Measurements from ENCODE around the gene ANKRD16.

Gene ANKRD16

DNA sequence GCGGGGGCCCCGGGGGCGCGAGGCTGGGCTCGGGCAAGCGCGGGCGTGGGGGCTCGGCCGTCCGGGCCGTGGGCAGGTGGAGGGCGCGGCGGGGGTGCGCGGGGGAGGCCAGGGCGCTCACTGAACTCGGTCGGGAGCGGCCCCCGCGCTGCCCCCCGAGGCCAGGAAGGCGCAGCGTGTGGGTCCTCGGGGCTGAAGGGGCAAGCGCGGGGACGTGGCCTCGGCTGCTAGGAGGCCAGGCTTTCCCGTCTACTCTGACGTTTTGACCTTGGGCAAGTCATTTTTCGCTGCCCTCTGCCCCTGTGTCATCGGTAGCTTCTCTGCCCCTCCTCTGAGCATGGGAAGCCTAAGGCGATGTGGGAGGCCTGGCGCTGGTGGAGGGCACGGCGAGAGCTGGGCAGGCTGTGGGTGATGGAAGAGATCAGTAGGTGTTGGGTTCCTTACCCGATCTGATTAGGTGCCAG is 791 bp upstream of the ANKRD16 start:
- H4K8ac ChIP-seq (ENCODE audit: low read depth, low read length): no peak overlapping the region

DNA sequence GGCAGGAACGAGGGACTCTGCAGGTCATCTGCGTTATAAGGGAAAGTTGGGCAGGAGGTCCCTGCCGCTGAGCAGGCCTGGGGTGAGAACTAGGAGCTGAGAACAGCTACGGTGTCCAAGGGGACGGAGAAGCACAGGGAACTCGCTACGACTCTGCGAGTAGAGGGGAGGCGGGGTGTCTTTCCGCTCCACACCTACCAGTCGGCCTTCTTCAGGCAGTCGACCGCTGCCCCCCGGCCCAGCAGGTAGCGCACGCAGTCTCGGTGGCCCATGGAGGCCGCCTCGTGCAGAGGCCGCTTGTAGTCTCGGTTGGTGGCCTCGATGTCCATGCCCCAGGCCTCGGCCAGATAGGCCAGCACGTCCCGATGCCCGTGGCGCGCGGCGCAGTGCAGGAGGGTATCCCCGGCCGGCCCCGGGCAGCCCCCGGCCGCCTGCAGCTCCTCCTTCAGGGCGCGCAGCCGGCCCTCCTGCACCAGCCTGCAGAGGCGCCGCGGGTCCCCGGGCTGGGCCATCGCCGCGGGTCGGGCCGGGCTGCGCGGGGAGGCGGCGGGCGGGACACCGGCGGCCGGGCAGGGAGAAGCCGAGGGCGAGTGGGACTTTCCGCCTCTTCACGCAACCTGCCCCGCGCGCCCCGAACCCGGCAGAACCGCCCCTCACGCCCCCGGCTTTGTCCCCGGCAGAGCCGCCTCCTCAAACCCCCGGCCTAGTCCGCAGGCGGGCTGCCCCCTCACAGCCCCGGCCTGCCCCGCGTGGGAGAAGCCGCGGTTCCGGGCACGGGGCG is 660 bp downstream of the ANKRD16 start:
- Histone ChIP-seq H2AK5ac (ENCODE audit: low read depth, low read length) (peak overlapping the region; percentile 57), H3K14ac (ENCODE audit: low read length) (peak overlapping the region; percentile 97), H3K27ac (replicated peaks; ENCODE audit: low read length) (peak overlapping the region; percentile 54), H3K4me2 (ENCODE audit: insufficient read depth, low read length, poor library complexity, severe bottlenecking) (peak overlapping the region; percentile 96), H2BK12ac (ENCODE audit: low read length) (no peak overlapping the region), H3K18ac (ENCODE audit: low read length) (peak overlapping the region; percentile 96), H2AFZ (ENCODE audit: low read length) (peak overlapping the region; percentile 98), H3K27me3 (ENCODE audit: control insufficient read depth in 3 of 3, insufficient read depth in 3 of 3, low read depth in 1 of 3, low read length in 3 of 3) (no peaks in the 10 kb centered on the region), H4K91ac (ENCODE audit: low read depth, low read length, poor library complexity) (peak overlapping the region; percentile 87), H3K79me1 (ENCODE audit: low read depth, low read length) (peaks cover 6% of the 10 kb centered on the region), H4K8ac (ENCODE audit: low read depth, low read length) (no peak overlapping the region), H2BK15ac (ENCODE audit: low read length) (no peak overlapping the region), H3K9me3 (replicated peaks in 1 of 2; ENCODE audit: control insufficient read depth in 2 of 2, insufficient read depth in 1 of 2, low read depth in 1 of 2, low read length in 2 of 2) (no peaks in the 10 kb centered on the region), H2BK120ac (ENCODE audit: low read depth, low read length) (no peak overlapping the region), H3K4ac (ENCODE audit: low read length) (peak overlapping the region; percentile 31), H3K9ac (ENCODE audit: low read depth, low read length, poor library complexity) (peak overlapping the region; percentile 98), H3K36me3 (replicated peaks in 1 of 2; ENCODE audit: control insufficient read depth in 2 of 2, insufficient read depth in 2 of 2, low read length in 2 of 2) (peaks cover 9 to 64% of the 10 kb centered on the region in 2 donors), H3K23ac (ENCODE audit: low read depth, low read length, poor library complexity) (peak overlapping the region; percentile 95), H2BK5ac (ENCODE audit: low read length) (peak overlapping the region; percentile 49), H3K4me1 (ENCODE audit: control insufficient read depth in 2 of 2, insufficient read depth in 1 of 2, low read depth in 1 of 2, low read length in 2 of 2) (peaks cover 8 to 11% of the 10 kb centered on the region in 2 donors), H3K4me3 (ENCODE audit: low read length in 2 of 2) (peak overlapping the region; percentile 92 to 97)
- peak; percentile 61 for DNase-seq (ENCODE audit: low spot score)
- WGBS, 2 donors (ENCODE audit: extremely low coverage in 2 of 2, insufficient read length in 2 of 2, insufficient replicate concordance in 1 of 2): no CpG with 5 or more reads among the region's 80 CpGs

More for the DNA sequence above, 791 bp upstream of the ANKRD16 start:
- Histone ChIP-seq H3K9ac (ENCODE audit: low read depth, low read length, poor library complexity) (peak overlapping the region; percentile 94), H2BK5ac (ENCODE audit: low read length) (peak overlapping the region; percentile 45), H3K27me3 (ENCODE audit: control insufficient read depth in 3 of 3, insufficient read depth in 3 of 3, low read depth in 1 of 3, low read length in 3 of 3) (no peaks in the 10 kb centered on the region), H2BK12ac (ENCODE audit: low read length) (no peak overlapping the region), H3K14ac (ENCODE audit: low read length) (no peak overlapping the region), H2AK5ac (ENCODE audit: low read depth, low read length) (peak overlapping the region; percentile 50), H3K79me1 (ENCODE audit: low read depth, low read length) (peaks cover 8% of the 10 kb centered on the region), H2AFZ (ENCODE audit: low read length) (peak overlapping the region; percentile 82), H3K27ac (replicated peaks; ENCODE audit: low read length) (no peak overlapping the region), H3K9me3 (replicated peaks in 1 of 2; ENCODE audit: control insufficient read depth in 2 of 2, insufficient read depth in 1 of 2, low read depth in 1 of 2, low read length in 2 of 2) (no peaks in the 10 kb centered on the region), H2BK15ac (ENCODE audit: low read length) (peak overlapping the region; percentile 42), H3K36me3 (replicated peaks in 1 of 2; ENCODE audit: control insufficient read depth in 2 of 2, insufficient read depth in 2 of 2, low read length in 2 of 2) (peaks cover 11 to 66% of the 10 kb centered on the region in 2 donors), H3K23ac (ENCODE audit: low read depth, low read length, poor library complexity) (peak overlapping the region; percentile 98), H2BK120ac (ENCODE audit: low read depth, low read length) (no peak overlapping the region), H3K4me1 (ENCODE audit: control insufficient read depth in 2 of 2, insufficient read depth in 1 of 2, low read depth in 1 of 2, low read length in 2 of 2) (peaks cover 8 to 11% of the 10 kb centered on the region in 2 donors), H3K4ac (ENCODE audit: low read length) (peak overlapping the region; percentile 6), H3K4me3 (ENCODE audit: low read length in 2 of 2) (peak overlapping the region; percentile 92 to 95), H3K4me2 (ENCODE audit: insufficient read depth, low read length, poor library complexity, severe bottlenecking) (peak overlapping the region; percentile 81), H3K18ac (ENCODE audit: low read length) (peak overlapping the region; percentile 93), H4K91ac (ENCODE audit: low read depth, low read length, poor library complexity) (no peak overlapping the region)
- no CpG with 5 or more reads among the region's 40 CpGs for WGBS, 2 donors (ENCODE audit: extremely low coverage in 2 of 2, insufficient read length in 2 of 2, insufficient replicate concordance in 1 of 2)
- no peak for DNase-seq (ENCODE audit: low spot score)

DNA sequence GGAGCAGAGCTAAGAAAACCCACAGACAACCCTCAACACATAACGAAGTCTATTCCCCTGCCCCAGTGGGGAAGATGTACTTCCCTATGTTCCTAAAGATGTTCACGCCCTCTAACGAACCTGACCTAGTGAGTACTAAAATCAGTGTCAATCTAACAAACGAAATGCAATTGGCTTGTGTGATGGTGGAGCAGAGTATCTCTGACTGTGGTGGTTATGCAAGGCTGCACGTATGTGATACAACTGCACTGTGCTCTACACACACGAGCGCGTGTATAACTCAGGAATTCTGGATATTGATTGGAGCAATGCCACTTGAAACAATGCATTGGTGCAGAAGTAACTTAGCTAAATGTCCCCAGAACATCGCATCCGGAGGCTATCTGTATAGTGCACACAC is 1.3 kb downstream of the ANKRD16 start:
- Histone ChIP-seq H3K4me1 (ENCODE audit: control insufficient read depth in 2 of 2, insufficient read depth in 1 of 2, low read depth in 1 of 2, low read length in 2 of 2) (peaks cover 8 to 11% of the 10 kb centered on the region in 2 donors), H3K23ac (ENCODE audit: low read depth, low read length, poor library complexity) (no peak overlapping the region), H3K79me1 (ENCODE audit: low read depth, low read length) (peaks cover 6% of the 10 kb centered on the region), H3K18ac (ENCODE audit: low read length) (no peak overlapping the region), H3K36me3 (replicated peaks in 1 of 2; ENCODE audit: control insufficient read depth in 2 of 2, insufficient read depth in 2 of 2, low read length in 2 of 2) (peaks cover 11 to 64% of the 10 kb centered on the region in 2 donors), H2BK15ac (ENCODE audit: low read length) (no peak overlapping the region), H3K9ac (ENCODE audit: low read depth, low read length, poor library complexity) (peak overlapping the region; percentile 98), H3K4ac (ENCODE audit: low read length) (no peak overlapping the region), H3K27me3 (ENCODE audit: control insufficient read depth in 3 of 3, insufficient read depth in 3 of 3, low read depth in 1 of 3, low read length in 3 of 3) (no peaks in the 10 kb centered on the region), H3K4me2 (ENCODE audit: insufficient read depth, low read length, poor library complexity, severe bottlenecking) (peak overlapping the region; percentile 96), H2BK5ac (ENCODE audit: low read length) (no peak overlapping the region), H3K9me3 (replicated peaks in 1 of 2; ENCODE audit: control insufficient read depth in 2 of 2, insufficient read depth in 1 of 2, low read depth in 1 of 2, low read length in 2 of 2) (no peaks in the 10 kb centered on the region), H2AK5ac (ENCODE audit: low read depth, low read length) (no peak overlapping the region), H3K27ac (replicated peaks; ENCODE audit: low read length) (no peak overlapping the region), H2BK120ac (ENCODE audit: low read depth, low read length) (no peak overlapping the region), H4K91ac (ENCODE audit: low read depth, low read length, poor library complexity) (no peak overlapping the region), H3K4me3 (ENCODE audit: low read length in 2 of 2) (peak overlapping the region; percentile 92 to 97), H2AFZ (ENCODE audit: low read length) (peak overlapping the region; percentile 98), H2BK12ac (ENCODE audit: low read length) (no peak overlapping the region), H4K8ac (ENCODE audit: low read depth, low read length) (no peak overlapping the region), H3K14ac (ENCODE audit: low read length) (no peak overlapping the region)
- no peak for DNase-seq (ENCODE audit: low spot score)
- no CpG with 5 or more reads among the region's 10 CpGs for WGBS, 2 donors (ENCODE audit: extremely low coverage in 2 of 2, insufficient read length in 2 of 2, insufficient replicate concordance in 1 of 2)

DNA sequence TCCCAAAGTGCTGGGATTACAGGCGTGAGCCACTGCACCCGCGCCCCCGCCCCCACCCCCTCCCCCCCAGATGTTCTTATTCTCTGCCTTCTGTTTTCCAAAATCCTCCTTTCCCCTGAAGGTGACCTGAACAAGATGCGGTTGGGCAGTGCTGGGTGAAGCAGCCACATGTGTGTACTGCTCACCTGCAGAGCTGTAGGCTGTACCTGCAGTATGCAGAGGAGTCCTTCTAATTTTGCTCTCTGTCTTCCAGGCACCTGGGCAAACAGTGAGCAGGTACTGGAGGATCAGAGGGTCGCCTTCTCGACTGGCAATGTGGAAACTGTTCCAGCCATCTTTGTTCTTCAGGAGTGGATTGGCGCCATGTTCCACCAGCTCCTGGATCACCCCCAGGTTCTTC is 2.1 kb downstream of the ANKRD16 start:
- no peak overlapping the region for H3K23ac ChIP-seq (ENCODE audit: low read depth, low read length, poor library complexity)
- DNase-seq (ENCODE audit: low spot score): no peak
- H3K14ac ChIP-seq (ENCODE audit: low read length): no peak overlapping the region
- H3K18ac ChIP-seq (ENCODE audit: low read length): no peak overlapping the region
- H3K4me3 ChIP-seq (ENCODE audit: low read length in 2 of 2): peak overlapping the region in 1 of 2 donors; percentile 92
- H2AK5ac ChIP-seq (ENCODE audit: low read depth, low read length): no peak overlapping the region
- no peak overlapping the region for H2BK5ac ChIP-seq (ENCODE audit: low read length)
- no peaks in the 10 kb centered on the region for H3K27me3 ChIP-seq (ENCODE audit: control insufficient read depth in 3 of 3, insufficient read depth in 3 of 3, low read depth in 1 of 3, low read length in 3 of 3)
- H4K8ac ChIP-seq (ENCODE audit: low read depth, low read length): no peak overlapping the region
- no peak overlapping the region for H3K4ac ChIP-seq (ENCODE audit: low read length)
- no peak overlapping the region for H3K4me2 ChIP-seq (ENCODE audit: insufficient read depth, low read length, poor library complexity, severe bottlenecking)
- no peak overlapping the region for H3K9ac ChIP-seq (ENCODE audit: low read depth, low read length, poor library complexity)
- H3K36me3 ChIP-seq (replicated peaks in 1 of 2; ENCODE audit: control insufficient read depth in 2 of 2, insufficient read depth in 2 of 2, low read length in 2 of 2): peaks cover 14 to 64% of the 10 kb centered on the region in 2 donors
- peaks cover 8 to 11% of the 10 kb centered on the region in 2 donors for H3K4me1 ChIP-seq (ENCODE audit: control insufficient read depth in 2 of 2, insufficient read depth in 1 of 2, low read depth in 1 of 2, low read length in 2 of 2)
- no CpG with 5 or more reads among the region's 8 CpGs for WGBS, 2 donors (ENCODE audit: extremely low coverage in 2 of 2, insufficient read length in 2 of 2, insufficient replicate concordance in 1 of 2)
- H2BK15ac ChIP-seq (ENCODE audit: low read length): no peak overlapping the region
- H4K91ac ChIP-seq (ENCODE audit: low read depth, low read length, poor library complexity): no peak overlapping the region
- peaks cover 6% of the 10 kb centered on the region for H3K79me1 ChIP-seq (ENCODE audit: low read depth, low read length)
- H3K27ac ChIP-seq (replicated peaks; ENCODE audit: low read length): no peak overlapping the region
- H2AFZ ChIP-seq (ENCODE audit: low read length): no peak overlapping the region
- no peak overlapping the region for H2BK120ac ChIP-seq (ENCODE audit: low read depth, low read length)
- H2BK12ac ChIP-seq (ENCODE audit: low read length): no peak overlapping the region
- H3K9me3 ChIP-seq (replicated peaks in 1 of 2; ENCODE audit: control insufficient read depth in 2 of 2, insufficient read depth in 1 of 2, low read depth in 1 of 2, low read length in 2 of 2): no peaks in the 10 kb centered on the region
